ENCODE results near the gene RUSC1.
A peak's percentile ranks its signal among the peaks of the same experiment; 100 is the strongest.

Gene RUSC1

DNA sequence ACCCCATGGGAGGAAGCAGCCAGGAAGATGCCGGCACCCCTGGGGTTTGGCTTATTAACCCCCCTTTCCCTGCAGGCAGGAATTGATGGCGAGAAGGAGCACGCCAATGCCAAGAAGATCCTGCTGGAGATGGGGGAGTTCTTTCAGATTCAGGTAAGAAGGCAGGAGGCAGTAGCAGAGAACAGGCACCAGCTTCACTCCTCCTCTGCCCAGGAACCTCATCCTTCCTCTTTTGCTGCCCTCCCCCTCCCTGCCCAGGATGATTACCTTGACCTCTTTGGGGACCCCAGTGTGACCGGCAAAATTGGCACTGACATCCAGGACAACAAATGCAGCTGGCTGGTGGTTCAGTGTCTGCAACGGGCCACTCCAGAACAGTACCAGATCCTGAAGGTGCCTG, 1.2 kb upstream of the RUSC1 start:
- no peak for FAIRE-seq
- TF ChIP-seq, protein P1, sequence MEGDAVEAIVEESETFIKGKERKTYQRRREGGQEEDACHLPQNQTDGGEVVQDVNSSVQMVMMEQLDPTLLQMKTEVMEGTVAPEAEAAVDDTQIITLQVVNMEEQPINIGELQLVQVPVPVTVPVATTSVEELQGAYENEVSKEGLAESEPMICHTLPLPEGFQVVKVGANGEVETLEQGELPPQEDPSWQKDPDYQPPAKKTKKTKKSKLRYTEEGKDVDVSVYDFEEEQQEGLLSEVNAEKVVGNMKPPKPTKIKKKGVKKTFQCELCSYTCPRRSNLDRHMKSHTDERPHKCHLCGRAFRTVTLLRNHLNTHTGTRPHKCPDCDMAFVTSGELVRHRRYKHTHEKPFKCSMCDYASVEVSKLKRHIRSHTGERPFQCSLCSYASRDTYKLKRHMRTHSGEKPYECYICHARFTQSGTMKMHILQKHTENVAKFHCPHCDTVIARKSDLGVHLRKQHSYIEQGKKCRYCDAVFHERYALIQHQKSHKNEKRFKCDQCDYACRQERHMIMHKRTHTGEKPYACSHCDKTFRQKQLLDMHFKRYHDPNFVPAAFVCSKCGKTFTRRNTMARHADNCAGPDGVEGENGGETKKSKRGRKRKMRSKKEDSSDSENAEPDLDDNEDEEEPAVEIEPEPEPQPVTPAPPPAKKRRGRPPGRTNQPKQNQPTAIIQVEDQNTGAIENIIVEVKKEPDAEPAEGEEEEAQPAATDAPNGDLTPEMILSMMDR (IDR thresholded peaks at IDR 0.05; ENCODE audit: insufficient read depth, missing control alignments) = no peak
- no peak for DNase-seq (ENCODE audit: insufficient read length, low spot score)

DNA sequence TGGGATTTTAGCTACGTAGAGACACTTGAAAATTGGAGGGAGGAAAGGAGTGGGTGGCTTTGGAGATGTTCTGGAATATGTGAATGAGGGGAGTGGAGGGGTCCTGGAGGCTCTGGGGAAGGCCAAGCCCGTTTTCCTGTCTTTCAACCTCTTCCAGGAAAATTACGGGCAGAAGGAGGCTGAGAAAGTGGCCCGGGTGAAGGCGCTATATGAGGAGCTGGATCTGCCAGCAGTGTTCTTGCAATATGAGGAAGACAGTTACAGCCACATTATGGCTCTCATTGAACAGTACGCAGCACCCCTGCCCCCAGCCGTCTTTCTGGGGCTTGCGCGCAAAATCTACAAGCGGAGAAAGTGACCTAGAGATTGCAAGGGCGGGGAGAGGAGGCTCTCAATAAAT, 442 bp upstream of the RUSC1 start:
- FAIRE-seq = no peak
- no peak for DNase-seq (ENCODE audit: insufficient read length, low spot score)
- TF ChIP-seq, protein P1 (IDR thresholded peaks at IDR 0.05; ENCODE audit: insufficient read depth, missing control alignments) = no peak

DNA sequence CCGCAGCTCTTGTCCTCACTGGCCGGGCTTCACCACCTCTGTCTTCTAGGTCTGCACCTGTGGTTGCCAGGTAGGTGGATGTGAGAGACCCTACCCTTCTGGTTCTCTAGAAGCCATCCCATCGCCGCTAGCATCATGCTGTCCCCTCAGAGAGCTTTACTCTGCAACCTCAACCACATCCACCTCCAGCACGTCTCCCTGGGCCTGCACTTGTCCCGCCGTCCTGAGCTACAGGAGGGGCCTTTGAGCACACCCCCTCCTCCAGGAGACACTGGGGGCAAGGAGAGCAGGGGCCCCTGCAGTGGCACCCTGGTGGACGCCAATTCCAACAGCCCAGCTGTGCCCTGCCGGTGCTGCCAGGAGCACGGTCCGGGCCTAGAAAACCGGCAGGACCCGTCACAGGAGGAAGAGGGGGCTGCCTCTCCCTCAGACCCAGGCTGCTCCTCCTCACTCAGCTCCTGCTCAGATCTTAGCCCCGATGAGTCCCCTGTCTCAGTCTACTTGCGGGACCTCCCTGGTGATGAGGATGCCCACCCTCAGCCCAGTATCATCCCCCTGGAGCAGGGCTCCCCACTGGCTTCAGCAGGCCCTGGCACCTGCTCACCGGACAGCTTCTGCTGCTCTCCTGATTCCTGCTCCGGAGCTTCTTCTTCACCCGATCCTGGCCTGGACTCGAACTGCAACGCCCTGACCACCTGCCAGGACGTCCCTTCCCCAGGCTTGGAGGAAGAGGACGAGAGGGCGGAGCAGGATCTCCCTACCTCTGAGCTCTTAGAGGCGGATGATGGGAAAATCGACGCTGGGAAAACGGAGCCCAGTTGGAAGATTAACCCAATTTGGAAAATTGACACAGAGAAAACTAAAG, 1.2 kb downstream of the RUSC1 start:
- DNase-seq (ENCODE audit: insufficient read length, low spot score) (no peak), FAIRE-seq (no peak)
- TF ChIP-seq, protein P1 (IDR thresholded peaks at IDR 0.05; ENCODE audit: insufficient read depth, missing control alignments) = no peak

DNA sequence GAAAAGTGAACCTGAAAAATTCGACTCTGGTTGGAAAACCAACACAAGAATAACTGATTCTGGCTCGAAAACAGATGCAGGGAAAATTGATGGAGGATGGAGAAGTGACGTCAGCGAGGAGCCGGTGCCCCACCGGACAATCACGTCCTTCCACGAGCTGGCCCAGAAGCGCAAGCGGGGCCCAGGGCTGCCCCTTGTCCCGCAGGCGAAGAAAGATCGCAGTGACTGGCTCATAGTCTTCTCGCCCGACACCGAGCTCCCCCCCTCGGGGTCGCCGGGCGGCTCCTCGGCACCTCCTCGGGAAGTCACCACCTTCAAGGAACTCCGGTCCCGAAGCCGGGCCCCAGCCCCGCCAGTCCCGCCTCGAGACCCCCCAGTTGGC, 1.9 kb downstream of the RUSC1 start:
- DNase-seq (ENCODE audit: insufficient read length, low spot score) = peak; percentile 54
- FAIRE-seq = no peak
- TF ChIP-seq, protein P1 (IDR thresholded peaks at IDR 0.05; ENCODE audit: insufficient read depth, missing control alignments) = no peak

DNA sequence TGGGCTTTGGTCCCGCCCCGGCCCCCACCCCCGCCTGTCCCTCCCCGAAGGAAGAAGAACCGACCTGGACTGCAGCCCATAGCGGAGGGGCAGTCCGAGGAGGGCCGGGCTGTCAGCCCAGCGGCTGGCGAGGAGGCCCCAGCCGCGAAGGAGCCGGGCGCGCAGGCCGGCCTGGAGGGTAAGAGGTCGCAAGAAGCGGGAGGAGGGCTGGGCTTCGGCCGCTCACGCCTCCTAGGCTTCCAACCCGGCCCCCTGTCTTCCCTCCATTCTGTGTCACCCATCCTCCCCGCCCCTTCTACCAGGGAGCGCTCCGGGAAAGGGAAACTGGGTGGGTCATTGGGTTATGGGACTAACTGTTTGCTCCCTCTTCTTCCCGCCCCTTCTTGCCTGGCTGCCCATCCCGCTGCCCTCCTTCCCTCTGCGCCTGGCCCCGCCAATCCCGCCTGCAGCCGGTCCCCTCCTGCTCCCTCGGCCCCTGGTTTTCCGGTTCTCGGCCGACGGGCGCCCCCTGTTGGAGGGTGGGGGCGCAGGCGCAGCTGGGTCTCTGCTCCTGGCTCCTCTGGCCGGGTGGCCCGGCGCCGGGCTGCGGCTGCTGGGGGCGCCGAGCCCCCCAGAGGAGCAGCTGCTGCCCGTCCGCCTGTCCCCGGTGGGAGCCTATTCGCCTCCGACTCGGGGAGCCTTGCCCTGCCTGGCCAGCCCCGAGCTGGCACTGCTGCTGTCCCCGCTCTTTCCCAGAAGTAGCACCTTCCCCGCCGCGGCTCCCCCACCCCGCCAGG, 2.4 kb downstream of the RUSC1 start:
- DNase-seq (ENCODE audit: insufficient read length, low spot score) (peak; percentile 96), FAIRE-seq (no peak)
- TF ChIP-seq, protein P1 (IDR thresholded peaks at IDR 0.05; ENCODE audit: insufficient read depth, missing control alignments) = peak; percentile 89

DNA sequence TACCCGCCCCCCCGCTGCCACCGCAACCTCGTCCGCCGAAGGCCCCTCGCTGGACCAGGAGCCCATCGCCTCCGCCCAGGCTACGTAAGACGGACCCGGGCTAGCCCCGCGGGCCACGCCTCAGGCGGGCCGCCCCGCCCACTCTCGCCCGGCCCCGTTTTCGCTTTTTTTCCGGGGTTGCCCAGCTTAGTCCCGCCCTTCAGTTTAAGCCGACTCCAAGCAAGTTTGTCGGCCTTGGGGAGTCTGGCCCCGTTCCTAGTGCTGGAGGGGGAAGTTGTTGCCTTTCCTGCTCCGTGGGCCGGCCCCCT, 3.0 kb downstream of the RUSC1 start:
- FAIRE-seq (no peak), DNase-seq (ENCODE audit: insufficient read length, low spot score) (peak; percentile 71)
- TF ChIP-seq, protein P1 (IDR thresholded peaks at IDR 0.05; ENCODE audit: insufficient read depth, missing control alignments) = no peak
